Measurements from ENCODE around the gene LHX1. TPM values are rescaled to one million over a fixed set of nuclear protein-coding genes. Genes with fewer than 3 reads are reported as not detected.

LHX1 gene
- total and polyA plus RNA-seq, 10 of the 15 experiments (the other 5 are each of a cell fraction or from before 2014, with no cell fraction given) = not detected

GRCh38 chr17:36977066-36977465, 39.8 kb downstream of the LHX1 start:
- CTCF ChIA-PET = interaction anchor here (1.7 to 1.8 kb wide), 2 partner anchors 10 to 374 kb away, joined by 4 to 5 read pairs; no protein-coding TSS in a partner anchor
- SMC1A ChIA-PET (ENCODE audit: uncharacterized antibody, unreplicated experiment) = interaction anchor here (1.4 kb wide), 1 partner anchor 12 kb away, joined by 4 read pairs; no protein-coding TSS in a partner anchor
- DNase-seq (ENCODE audit: low read depth, low spot score) (no peak), ATAC-seq (no peak), FAIRE-seq (no peak)
- in situ Hi-C loops (cut with MboI) = no loop called here
- TF ChIP-seq PAX5 (IDR thresholded peaks at IDR 0.05; ENCODE audit: borderline replicate concordance, low read depth, low read length) (no peak), SPI1 (IDR thresholded peaks at IDR 0.05; ENCODE audit: borderline replicate concordance, insufficient read depth, low read depth, low read length) (no peak), E2F4 (IDR thresholded peaks at IDR 0.05; ENCODE audit: low read depth, low read length) (no peak), KLF5 (IDR thresholded peaks at IDR 0.05; ENCODE audit: partially characterized antibody) (no peak), ASH2L (IDR thresholded peaks at IDR 0.05; ENCODE audit: borderline replicate concordance, low read depth) (no peak), NR2C1 (IDR thresholded peaks at IDR 0.05) (no peak), POLR2AphosphoS2 (IDR thresholded peaks at IDR 0.05; ENCODE audit: low read depth, low read length) (no peak), YBX1 (IDR thresholded peaks at IDR 0.05) (no peak), ZNF24 (IDR thresholded peaks at IDR 0.05) (no peak), POLR2A (IDR thresholded peaks at IDR 0.05; ENCODE audit: low read depth, low read length) (no peak), HDAC2 (IDR thresholded peaks at IDR 0.05) (no peak), MXI1 (IDR thresholded peaks at IDR 0.05; ENCODE audit: low read depth, low read length) (no peak), USF2 (IDR thresholded peaks at IDR 0.05; ENCODE audit: borderline replicate concordance, low read depth, low read length) (no peak), TBL1XR1 (IDR thresholded peaks at IDR 0.05; ENCODE audit: low read depth, low read length) (no peak), SIX5 (IDR thresholded peaks at IDR 0.05; ENCODE audit: low read depth, low read length, severe bottlenecking) (no peak), TCF12 (IDR thresholded peaks at IDR 0.05; ENCODE audit: low read depth, low read length) (no peak), SMC3 (IDR thresholded peaks at IDR 0.05; ENCODE audit: borderline replicate concordance, low read length) (no peak)
- Histone ChIP-seq H3K4me1 (ENCODE audit: control insufficient read depth, insufficient read depth, low read length) (no peaks in the 10 kb centered on the region), H3K27ac (ENCODE audit: control insufficient read depth, insufficient read depth) (no peak overlapping the region), H2AFZ (ENCODE audit: control insufficient read depth, low read depth, low read length) (no peak overlapping the region), H4K20me1 (ENCODE audit: control insufficient read depth, insufficient read depth) (no peaks in the 10 kb centered on the region), H3K4me2 (ENCODE audit: control insufficient read depth, insufficient read depth) (no peak overlapping the region), H3K9ac (ENCODE audit: control insufficient read depth, insufficient read depth, low read length) (no peak overlapping the region), H3K9me3 (replicated peaks; ENCODE audit: control insufficient read depth, insufficient read depth, low read length) (no peaks in the 10 kb centered on the region), H3K79me2 (ENCODE audit: control insufficient read depth, insufficient read depth, low read length) (peaks cover 16% of the 10 kb centered on the region), H3K4me3 (no peak overlapping the region), H3K36me3 (ENCODE audit: control insufficient read depth in 2 of 2, insufficient read depth in 2 of 2, low read length in 1 of 2) (no peaks in the 10 kb centered on the region; a peak in 1 of 4 replicates), H3K27me3 (replicated peaks in 1 of 2; ENCODE audit: control insufficient read depth in 2 of 2, insufficient read depth in 2 of 2, low read length in 1 of 2) (no peaks in the 10 kb centered on the region)
- POLR2A ChIA-PET = interaction anchor here (0.5 kb wide), 1 partner anchor 96 kb away, joined by 3 read pairs; no protein-coding TSS in a partner anchor
- intact Hi-C loops (cut with micrococcal nuclease; ENCODE audit: unreplicated experiment) = no loop called here
- no TSS peak for BruUV-seq (replicated peaks)
- RAD21 ChIA-PET (ENCODE audit: unreplicated experiment) = no interaction called here
- 87% methylated on average over 2 of the region's 2 CpGs for WGBS (ENCODE audit: insufficient coverage, insufficient replicate concordance, low lambda C conversion rate, missing lambda C conversion rate)

Data from GM12878 (cell line).